H9 (cell line): ENCODE results near the gene RAP1GAP. TPM values are rescaled to one million over a fixed set of nuclear protein-coding genes. Genes with fewer than 3 reads are reported as not detected.

Experiments used
- DNase-seq: peaks from one replicate; pipeline ENCODE4 v3.0.0-alpha.2; 2017
- H2AFZ ChIP-seq: one replicate; pipeline ENCODE4 v1.6.1; 2013; ENCODE audit warnings: mild to moderate bottlenecking, low read length, control low read depth, moderate library complexity
- H2AK5ac ChIP-seq: 2 replicates; pipeline ENCODE4 v1.6.1; 2013; ENCODE audit warnings: low read length, control low read depth, mixed read lengths; ENCODE audit not compliant: insufficient read length
- H2BK120ac ChIP-seq: one replicate; pipeline ENCODE4 v1.6.1; 2013; ENCODE audit warnings: low read depth, mild to moderate bottlenecking, low read length, control low read depth, inconsistent platforms; ENCODE audit not compliant: poor library complexity, severe bottlenecking
- H2BK12ac ChIP-seq: 2 replicates; pipeline ENCODE4 v1.6.1; 2013; ENCODE audit warnings: low read length, control low read depth, mixed read lengths, low read depth; ENCODE audit not compliant: insufficient read length
- H2BK15ac ChIP-seq: 2 replicates; pipeline ENCODE4 v1.6.1; 2013; ENCODE audit warnings: low read depth, low read length, control low read depth
- H2BK20ac ChIP-seq: one replicate; pipeline ENCODE4 v1.6.1; 2013; ENCODE audit warnings: low read depth, mild to moderate bottlenecking, low read length, control low read depth, inconsistent platforms; ENCODE audit not compliant: poor library complexity, severe bottlenecking
- H2BK5ac ChIP-seq: 2 replicates; pipeline ENCODE4 v1.6.1; 2013; ENCODE audit warnings: low read length, control low read depth, mixed read lengths; ENCODE audit not compliant: insufficient read length
- H3K14ac ChIP-seq: 2 replicates; pipeline ENCODE4 v1.6.1; 2013; ENCODE audit warnings: low read length, control low read depth; ENCODE audit not compliant: insufficient read depth
- H3K18ac ChIP-seq: 2 replicates; pipeline ENCODE4 v1.6.1; 2013; ENCODE audit warnings: low read depth, mild to moderate bottlenecking, mixed read lengths, low read length, control low read depth; ENCODE audit not compliant: insufficient read length
- H3K23ac ChIP-seq: 2 replicates; pipeline ENCODE4 v1.6.1; 2013; ENCODE audit warnings: low read length, control low read depth, mixed read lengths, low read depth; ENCODE audit not compliant: insufficient read length
- H3K23me2 ChIP-seq: 2 replicates; pipeline ENCODE4 v1.6.1; 2013; ENCODE audit warnings: low read depth, mild to moderate bottlenecking, mixed read lengths, low read length, control low read depth; ENCODE audit not compliant: insufficient read length, poor library complexity, severe bottlenecking
- H3K27ac ChIP-seq: 2 replicates; pipeline ENCODE4 v1.5.1; 2013; ENCODE audit warnings: low read length, control low read depth, mixed read lengths, low read depth; ENCODE audit not compliant: insufficient read length
- H3K27me3 ChIP-seq: 2 replicates; pipeline ENCODE4 v1.6.1; 2013; ENCODE audit warnings: low read length, control low read depth, inconsistent platforms; ENCODE audit not compliant: insufficient read depth
- H3K4ac ChIP-seq: 2 replicates; pipeline ENCODE4 v1.6.1; 2013; ENCODE audit warnings: low read depth, mild to moderate bottlenecking, control low read depth, inconsistent platforms, low read length, moderate library complexity
- H3K4me1 ChIP-seq: 2 replicates; pipeline ENCODE4 v1.6.1; 2013; ENCODE audit warnings: low read length, control low read depth, inconsistent platforms; ENCODE audit not compliant: insufficient read depth
- H3K4me2 ChIP-seq: 2 replicates; pipeline ENCODE4 v1.6.1; 2013; ENCODE audit warnings: low read length, control low read depth, mixed read lengths; ENCODE audit not compliant: insufficient read length, insufficient read depth
- H3K56ac ChIP-seq: 2 replicates; pipeline ENCODE4 v1.6.1; 2013; ENCODE audit warnings: low read depth, mild to moderate bottlenecking, mixed read lengths, low read length, control low read depth; ENCODE audit not compliant: insufficient read length
- H3K79me1 ChIP-seq: 2 replicates; pipeline ENCODE4 v1.6.1; 2013; ENCODE audit warnings: low read depth, mild to moderate bottlenecking, moderate library complexity, low read length, control low read depth, inconsistent platforms; ENCODE audit not compliant: insufficient read depth, poor library complexity, severe bottlenecking
- H3K79me2 ChIP-seq: 2 replicates; pipeline ENCODE4 v1.6.1; 2013; ENCODE audit warnings: low read length, control low read depth, inconsistent platforms; ENCODE audit not compliant: insufficient read depth
- H3K9ac ChIP-seq: 2 replicates; pipeline ENCODE4 v1.6.1; 2013; ENCODE audit warnings: low read length, control low read depth, mixed read lengths; ENCODE audit not compliant: insufficient read length; ENCODE audit errors: extremely low read depth
- H3K9me3 ChIP-seq: one replicate; pipeline ENCODE4 v1.6.1; 2013; ENCODE audit warnings: low read depth, low read length, inconsistent platforms; ENCODE audit not compliant: control insufficient read depth
- H3T11ph ChIP-seq: one replicate; pipeline ENCODE4 v1.6.1; 2013; ENCODE audit warnings: mild to moderate bottlenecking, low read length, control low read depth, inconsistent platforms
- H4K20me1 ChIP-seq: one replicate; pipeline ENCODE4 v1.6.1; 2013; ENCODE audit not compliant: control insufficient read depth, insufficient read length, insufficient read depth
- H4K5ac ChIP-seq: 2 replicates; pipeline ENCODE4 v1.6.1; 2013; ENCODE audit warnings: low read depth, mild to moderate bottlenecking, mixed read lengths, low read length, control low read depth; ENCODE audit not compliant: insufficient read length
- H4K8ac ChIP-seq: replicated peaks from 2 replicates; pipeline ENCODE4 v1.6.1; 2013; ENCODE audit warnings: low read length, control low read depth, mixed read lengths, low read depth; ENCODE audit not compliant: insufficient read length
- H4K91ac ChIP-seq: 2 replicates; pipeline ENCODE4 v1.6.1; 2013; ENCODE audit warnings: low read depth, mild to moderate bottlenecking, moderate library complexity, mixed read lengths, low read length, control low read depth; ENCODE audit not compliant: insufficient read length
- H3K27ac Mint-ChIP-seq, 3 experiments: 2 replicates in 2 of 3; 3 replicates in 1 of 3; pipeline ENCODE4 v1.8.0; 2020 to 2021; ENCODE audit warnings: mixed read lengths in 3 of 3, mild to moderate bottlenecking in 1 of 3, moderate library complexity in 1 of 3
- H3K27me3 Mint-ChIP-seq: 2 replicates; pipeline ENCODE4 v1.8.0; 2021; ENCODE audit warnings: low read depth, mild to moderate bottlenecking, moderate library complexity, mixed read lengths
- H3K36me3 Mint-ChIP-seq, 3 experiments: 2 replicates in 2 of 3; 3 replicates in 1 of 3; pipeline ENCODE4 v1.8.0; 2020 to 2021; ENCODE audit warnings: low read depth in 3 of 3, mixed read lengths in 3 of 3; ENCODE audit not compliant: insufficient read depth in 1 of 3
- H3K4me1 Mint-ChIP-seq, 2 experiments: 2 replicates each; pipeline ENCODE4 v1.8.0; 2020; ENCODE audit warnings: mixed read lengths in 2 of 2
- H3K4me3 Mint-ChIP-seq, 2 experiments: 2 replicates in 1 of 2; 3 replicates in 1 of 2; pipeline ENCODE4 v1.8.0; 2020 to 2021; ENCODE audit warnings: mild to moderate bottlenecking in 2 of 2, mixed read lengths in 2 of 2, moderate library complexity in 1 of 2
- H3K9me3 Mint-ChIP-seq, 2 experiments: 2 replicates in 1 of 2; 3 replicates in 1 of 2; pipeline ENCODE4 v1.8.0; 2020; ENCODE audit warnings: mild to moderate bottlenecking in 2 of 2, mixed read lengths in 2 of 2, moderate library complexity in 1 of 2
- WGBS: extraction: QIAGEN DNeasy Blood & Tissue Kit; methylation state at CpG from one replicate; pipeline ENCODE4 v1.1.7; 2013; ENCODE audit warnings: missing lambda C conversion rate, low lambda C conversion rate, mixed read lengths; ENCODE audit not compliant: insufficient read length; ENCODE audit errors: extremely low coverage; 5-methylcytosine and 5-hydroxymethylcytosine counted together
- total RNA-seq: library from RNA; stranded (reverse); gene quantifications from 2 replicates; pipeline ENCODE4 v1.2.1, GENCODE V29; 2021
- TF ChIP-seq, protein P1 (sequence below): fragments of 200-600 bp; sonication (generic); conservative IDR thresholded peaks from 3 replicates; pipeline ENCODE4 v1.8.0; 2021; ENCODE audit warnings: antibody characterized with exemption, mild to moderate bottlenecking

The RAP1GAP gene
- total RNA-seq, 1 experiment from 2014 or later: 7.9 TPM

DNA sequence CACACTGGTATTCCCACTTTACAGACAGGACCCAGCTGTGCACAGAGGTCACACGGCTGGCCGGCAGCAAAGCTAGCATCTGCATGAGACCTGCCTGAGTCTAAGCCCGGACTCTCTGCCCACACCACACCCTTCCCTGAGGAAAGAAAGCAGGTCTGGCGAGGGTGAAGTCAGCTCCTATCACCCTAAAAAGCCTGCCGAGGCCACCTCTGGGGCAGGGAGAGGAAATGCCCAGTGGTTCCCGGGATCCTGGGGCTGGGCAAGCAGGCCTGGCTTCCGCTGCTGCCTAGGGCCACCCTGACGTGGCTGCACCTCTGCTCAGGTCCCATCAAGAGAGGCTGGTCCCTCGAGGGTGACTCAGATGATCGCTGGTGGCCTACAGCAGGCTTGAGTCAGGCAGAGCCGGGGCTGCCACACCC, 42.2 kb downstream of the RAP1GAP start:
- Histone ChIP-seq H3K18ac (no peak overlapping the region), H3K4ac (no peak overlapping the region), H3K79me2 (no peaks in the 10 kb centered on the region), H4K5ac (no peak overlapping the region), H3K9me3 (no peaks in the 10 kb centered on the region), H4K91ac (no peak overlapping the region), H3K79me1 (no peaks in the 10 kb centered on the region), H4K20me1 (no peaks in the 10 kb centered on the region), H2AFZ (no peak overlapping the region), H3K4me1 (peaks cover 7% of the 10 kb centered on the region; the same call in 1 of the 2 replicates), H3K56ac (no peak overlapping the region), H3K23me2 (peaks cover 4% of the 10 kb centered on the region), H4K8ac (no peak overlapping the region), H2BK12ac (no peak overlapping the region), H2AK5ac (no peak overlapping the region), H3K14ac (no peak overlapping the region; the same call in 1 of the 2 replicates), H3K4me2 (no peak overlapping the region), H3K27me3 (no peaks in the 10 kb centered on the region), H2BK15ac (no peak overlapping the region), H2BK5ac (no peak overlapping the region), H3K23ac (no peak overlapping the region), H3K27ac (no peak overlapping the region), H3T11ph (no peak overlapping the region), H3K9ac (no peak overlapping the region), H2BK120ac (no peak overlapping the region), H2BK20ac (no peak overlapping the region)
- TF ChIP-seq, protein P1, sequence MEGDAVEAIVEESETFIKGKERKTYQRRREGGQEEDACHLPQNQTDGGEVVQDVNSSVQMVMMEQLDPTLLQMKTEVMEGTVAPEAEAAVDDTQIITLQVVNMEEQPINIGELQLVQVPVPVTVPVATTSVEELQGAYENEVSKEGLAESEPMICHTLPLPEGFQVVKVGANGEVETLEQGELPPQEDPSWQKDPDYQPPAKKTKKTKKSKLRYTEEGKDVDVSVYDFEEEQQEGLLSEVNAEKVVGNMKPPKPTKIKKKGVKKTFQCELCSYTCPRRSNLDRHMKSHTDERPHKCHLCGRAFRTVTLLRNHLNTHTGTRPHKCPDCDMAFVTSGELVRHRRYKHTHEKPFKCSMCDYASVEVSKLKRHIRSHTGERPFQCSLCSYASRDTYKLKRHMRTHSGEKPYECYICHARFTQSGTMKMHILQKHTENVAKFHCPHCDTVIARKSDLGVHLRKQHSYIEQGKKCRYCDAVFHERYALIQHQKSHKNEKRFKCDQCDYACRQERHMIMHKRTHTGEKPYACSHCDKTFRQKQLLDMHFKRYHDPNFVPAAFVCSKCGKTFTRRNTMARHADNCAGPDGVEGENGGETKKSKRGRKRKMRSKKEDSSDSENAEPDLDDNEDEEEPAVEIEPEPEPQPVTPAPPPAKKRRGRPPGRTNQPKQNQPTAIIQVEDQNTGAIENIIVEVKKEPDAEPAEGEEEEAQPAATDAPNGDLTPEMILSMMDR: no peak
- Mint-ChIP-seq H3K4me3 (no peak overlapping the region), H3K36me3 (no peaks in the 10 kb centered on the region), H3K27me3 (no peaks in the 10 kb centered on the region), H3K9me3 (no peaks in the 10 kb centered on the region; a peak in 2 of 5 replicates), H3K27ac (no peak overlapping the region), H3K4me1 (peaks cover 28 to 37% of the 10 kb centered on the region in 2 experiments)
- no CpG with 5 or more reads among the region's 11 CpGs for WGBS
- DNase-seq: no peak
